Measurements from ENCODE around the gene MVB12A. TPM values are rescaled to one million over a fixed set of nuclear protein-coding genes. Genes with fewer than 3 reads are reported as not detected.

MVB12A gene
- total and polyA plus RNA-seq, 2 of the 8 experiments (the other 6 are each of a cell fraction or from before 2014, with no cell fraction given) = 37.9 to 76.6 TPM

- H3K23me2 ChIP-seq (ENCODE audit: low read depth, low read length) = peaks cover 16% of the 10 kb centered on the region; the same call in 1 of the 2 replicates
- H3K27ac ChIP-seq (ENCODE audit: low read depth, low read length) = no peak overlapping the region
- no peaks in the 10 kb centered on the region for H3K79me2 ChIP-seq (ENCODE audit: control insufficient read depth in 1 of 2, insufficient read depth in 2 of 2, low read length in 2 of 2)
- peaks cover 0 to 11% (median 5%) of the 10 kb centered on the region in 4 experiments; a peak in 3 of 7 replicates for H3K27me3 ChIP-seq (replicated peaks in 1 of 4; ENCODE audit: control insufficient read depth in 3 of 4, extremely low read depth in 1 of 4, insufficient read depth in 3 of 4, low read length in 3 of 4)
- H3K18ac ChIP-seq (ENCODE audit: extremely low read depth, low read length) = no peak overlapping the region; the same call in 1 of the 2 replicates
- CTCF ChIA-PET (ENCODE audit: partially characterized antibody) = interaction anchor here (0.6 to 4.8 kb wide), 14 partner anchors 13 to 138 kb away, joined by 3 to 39 read pairs (median 8); partner anchors contain the start of genes CCDC194 and TMEM221
- H2BK20ac ChIP-seq (ENCODE audit: low read length) = no peak overlapping the region
- H2BK12ac ChIP-seq (ENCODE audit: low read depth, low read length) = no peak overlapping the region
- H4K20me1 ChIP-seq (replicated peaks in 1 of 2; ENCODE audit: control insufficient read depth in 1 of 2, insufficient read depth in 2 of 2, low read length in 2 of 2) = no peaks in the 10 kb centered on the region
- no peak overlapping the region for H3K9ac ChIP-seq (replicated peaks in 1 of 4; ENCODE audit: extremely low read depth in 1 of 4, low read depth in 3 of 4, low read length in 3 of 4)
- no peak overlapping the region for H3K23ac ChIP-seq (ENCODE audit: insufficient read length)
- no peak for FAIRE-seq
- no peak overlapping the region for H2BK15ac ChIP-seq (ENCODE audit: low read length)
- H2BK120ac ChIP-seq (replicated peaks; ENCODE audit: low read depth, low read length) = no peak overlapping the region
- 82% methylated on average over 12 of the region's 12 CpGs; no CpG with 5 or more reads in 1 of the 2 experiments for WGBS, 2 experiments (ENCODE audit: extremely low coverage in 1 of 2, insufficient coverage in 1 of 2, insufficient read length in 1 of 2, insufficient replicate concordance in 2 of 2, low coverage in 1 of 2, low lambda C conversion rate in 2 of 2, missing lambda C conversion rate in 1 of 2)
- no peak overlapping the region for H3K4ac ChIP-seq (replicated peaks; ENCODE audit: insufficient read length, low read depth, low read length)
- no peak overlapping the region for H2AK5ac ChIP-seq (ENCODE audit: low read depth, low read length)
- no peaks in the 10 kb centered on the region for H3K36me3 ChIP-seq (ENCODE audit: control insufficient read depth in 2 of 4, insufficient read depth in 4 of 4, low read length in 3 of 4)
- H4K91ac ChIP-seq (replicated peaks; ENCODE audit: insufficient read length, low read length) = no peak overlapping the region
- H2AFZ ChIP-seq (ENCODE audit: low read length) = no peak overlapping the region
- H3K14ac ChIP-seq (ENCODE audit: insufficient read length) = no peak overlapping the region
- H3K79me1 ChIP-seq (ENCODE audit: low read depth, low read length) = no peaks in the 10 kb centered on the region
- peaks cover 0 to 20% (median 8%) of the 10 kb centered on the region in 4 experiments; a peak in 5 of 7 replicates for H3K4me1 ChIP-seq (replicated peaks in 1 of 4; ENCODE audit: control insufficient read depth in 3 of 4, insufficient read depth in 4 of 4, low read length in 3 of 4)
- H4K8ac ChIP-seq (ENCODE audit: extremely low read depth, insufficient read depth, low read length) = no peak overlapping the region; the same call in 1 of the 2 replicates
- POLR2A ChIA-PET (ENCODE audit: partially characterized antibody) = interaction anchor here (0.6 to 1.1 kb wide), 2 partner anchors 9 to 21 kb away, joined by 3 read pairs; no protein-coding TSS in a partner anchor
- H4K5ac ChIP-seq (ENCODE audit: insufficient read length, low read depth, low read length) = no peak overlapping the region
- H3K4me3 ChIP-seq (ENCODE audit: extremely low read depth in 1 of 4, insufficient read depth in 2 of 4, low read depth in 3 of 4, low read length in 4 of 4) = no peak overlapping the region
- DNase-seq (ENCODE audit: low read depth in 1 of 2, low spot score in 2 of 2) = no peak
- no peaks in the 10 kb centered on the region for H3K9me3 ChIP-seq (ENCODE audit: insufficient read depth in 2 of 2, low read depth in 1 of 2, low read length in 1 of 2)
- no peak overlapping the region; a peak in 1 of 4 replicates for H3K4me2 ChIP-seq (ENCODE audit: insufficient read depth in 1 of 2, low read depth in 2 of 2, low read length in 2 of 2)
- no peak overlapping the region for H2BK5ac ChIP-seq (ENCODE audit: low read depth, low read length)
- H3K56ac ChIP-seq (replicated peaks; ENCODE audit: insufficient read length, low read depth, low read length) = no peak overlapping the region
- no peak for TF ChIP-seq POU5F1 (IDR thresholded peaks at IDR 0.05; ENCODE audit: low read depth, low read length)
- no peak for TF ChIP-seq ZNF274 (IDR thresholded peaks at IDR 0.05; ENCODE audit: borderline replicate concordance, extremely low read depth, low read length)
- no peak for TF ChIP-seq SP2 (IDR thresholded peaks at IDR 0.05; ENCODE audit: low read length)
- TF ChIP-seq TAF7 (optimal IDR thresholded peaks at IDR 0.05; ENCODE audit: borderline replicate concordance, low read depth, low read length) = no peak
- no peak for TF ChIP-seq SIN3A (conservative IDR thresholded peaks at IDR 0.05 in 1 of 2, IDR thresholded peaks at IDR 0.05 in 1 of 2; ENCODE audit: low read depth in 1 of 2, low read length in 2 of 2)
- TF ChIP-seq FOSL1 (IDR thresholded peaks at IDR 0.05; ENCODE audit: insufficient read depth, low read depth, low read length) = no peak
- no peak for TF ChIP-seq GABPA (IDR thresholded peaks at IDR 0.05; ENCODE audit: borderline replicate concordance, insufficient read depth, low read length)
- TF ChIP-seq POLR2AphosphoS5 (IDR thresholded peaks at IDR 0.05; ENCODE audit: low read depth, low read length) = no peak
- no peak for TF ChIP-seq JUND (IDR thresholded peaks at IDR 0.05; ENCODE audit: low read length)
- no peak for TF ChIP-seq EZH2 (IDR thresholded peaks at IDR 0.05; ENCODE audit: low read depth, low read length, severe bottlenecking)
- TF ChIP-seq EP300 (IDR thresholded peaks at IDR 0.05; ENCODE audit: borderline replicate concordance in 1 of 2, low read depth in 2 of 2, low read length in 2 of 2) = no peak
These were observed 47.8 kb downstream of the MVB12A start for GRCh38 chr19:17467471-17468301.
